Measurements from ENCODE around the gene TYROBP. TPM values are rescaled to one million over a fixed set of nuclear protein-coding genes. Genes with fewer than 3 reads are reported as not detected.

Gene TYROBP
- total and polyA plus RNA-seq, 2 of the 4 experiments (the other 2 are of a cell fraction): not detected

GRCh38 chr19:35871611-35872010 lies 36.5 kb downstream of the TYROBP start:
- Histone ChIP-seq H3K9me1 (ENCODE audit: insufficient read depth, low read length) (peaks cover 2% of the 10 kb centered on the region), H3K4me1 (ENCODE audit: control insufficient read depth, insufficient read depth, low read length) (peaks cover 4% of the 10 kb centered on the region), H2BK15ac (ENCODE audit: low read depth, low read length) (no peak overlapping the region), H4K20me1 (ENCODE audit: insufficient read depth, low read length) (no peaks in the 10 kb centered on the region), H4K91ac (ENCODE audit: insufficient read depth, low read depth, low read length) (no peak overlapping the region), H2BK120ac (ENCODE audit: low read depth, low read length) (no peak overlapping the region), H3K4me2 (ENCODE audit: low read depth, low read length) (no peak overlapping the region), H3K9me3 (ENCODE audit: control insufficient read depth, insufficient read depth, low read length) (no peaks in the 10 kb centered on the region), H3K27ac (ENCODE audit: insufficient read depth, low read length) (no peak overlapping the region), H2AFZ (replicated peaks; ENCODE audit: low read length, poor library complexity) (no peak overlapping the region), H4K8ac (ENCODE audit: low read depth in 2 of 2, low read length in 2 of 2) (no peak overlapping the region), H4K5ac (ENCODE audit: low read depth, low read length) (no peak overlapping the region), H3K4ac (ENCODE audit: low read depth, low read length) (no peak overlapping the region), H3K4me3 (ENCODE audit: insufficient read depth, low read depth, low read length) (no peak overlapping the region), H2AK5ac (ENCODE audit: low read depth, low read length) (no peak overlapping the region), H2BK5ac (ENCODE audit: low read depth, low read length, poor library complexity, severe bottlenecking) (no peak overlapping the region), H2BK20ac (ENCODE audit: low read depth, low read length) (no peak overlapping the region), H3K79me1 (ENCODE audit: low read depth in 1 of 2, low read length in 2 of 2) (no peaks in the 10 kb centered on the region), H2AK9ac (replicated peaks; ENCODE audit: low read depth, low read length, poor library complexity) (no peak overlapping the region), H3K9ac (ENCODE audit: low read depth, low read length) (no peak overlapping the region), H3K14ac (replicated peaks; ENCODE audit: low read depth, low read length) (no peak overlapping the region), H3K56ac (ENCODE audit: extremely low read depth, insufficient read depth, low read length) (no peak overlapping the region), H3K36me3 (ENCODE audit: control insufficient read depth, insufficient read depth, low read length) (no peaks in the 10 kb centered on the region), H3K27me3 (ENCODE audit: control insufficient read depth, insufficient read depth, low read length) (peaks cover 4% of the 10 kb centered on the region; the same call in 1 of the 2 replicates), H3K18ac (ENCODE audit: low read depth, low read length) (no peak overlapping the region), H3K23ac (ENCODE audit: low read depth, low read length) (no peak overlapping the region)
- ChIA-PET POLR2A (ENCODE audit: unreplicated experiment) (no interaction called here), CTCF (interaction anchor here (0.6 kb wide), 1 partner anchor 37 kb away, joined by 3 read pairs; no protein-coding TSS in a partner anchor)
- ATAC-seq (ENCODE audit: low read depth) (no peak), DNase-seq (no peak)
- intact Hi-C loops (cut with micrococcal nuclease) (no loop called here), dilution Hi-C loops (cut with HindIII; ENCODE audit: low sequenced_read_pairs, unreplicated experiment) (no loop called here), in situ Hi-C loops (cut with MboI; ENCODE audit: low sequenced_read_pairs) (no loop called here)
- BruUV-seq (replicated peaks): no TSS peak
- TF ChIP-seq FOS (IDR thresholded peaks at IDR 0.05; ENCODE audit: low read depth, low read length) (no peak), SMC3 (IDR thresholded peaks at IDR 0.05; ENCODE audit: low read depth, low read length) (no peak), POLR2A (IDR thresholded peaks at IDR 0.05; ENCODE audit: low read depth, low read length) (no peak), RAD21 (IDR thresholded peaks at IDR 0.05; ENCODE audit: low read length) (no peak), CHD1 (IDR thresholded peaks at IDR 0.05; ENCODE audit: low read depth, low read length) (no peak), CEBPB (IDR thresholded peaks at IDR 0.05; ENCODE audit: low read depth, low read length) (no peak), BHLHE40 (IDR thresholded peaks at IDR 0.05; ENCODE audit: low read depth, low read length) (no peak), NFE2L2 (IDR thresholded peaks at IDR 0.05; ENCODE audit: low read depth, low read length) (no peak), MAZ (IDR thresholded peaks at IDR 0.05; ENCODE audit: borderline replicate concordance, low read depth, low read length) (no peak), MXI1 (IDR thresholded peaks at IDR 0.05; ENCODE audit: borderline replicate concordance, low read depth, low read length) (no peak), USF2 (IDR thresholded peaks at IDR 0.05; ENCODE audit: low read depth, low read length) (no peak), MAFK (IDR thresholded peaks at IDR 0.05; ENCODE audit: low read depth, low read length) (no peak)
- WGBS, 2 experiments (ENCODE audit: extremely low coverage in 2 of 2, insufficient read length in 1 of 2): no CpG with 5 or more reads among the region's 12 CpGs
